ENCODE results near the gene CSMD2.

DNA sequence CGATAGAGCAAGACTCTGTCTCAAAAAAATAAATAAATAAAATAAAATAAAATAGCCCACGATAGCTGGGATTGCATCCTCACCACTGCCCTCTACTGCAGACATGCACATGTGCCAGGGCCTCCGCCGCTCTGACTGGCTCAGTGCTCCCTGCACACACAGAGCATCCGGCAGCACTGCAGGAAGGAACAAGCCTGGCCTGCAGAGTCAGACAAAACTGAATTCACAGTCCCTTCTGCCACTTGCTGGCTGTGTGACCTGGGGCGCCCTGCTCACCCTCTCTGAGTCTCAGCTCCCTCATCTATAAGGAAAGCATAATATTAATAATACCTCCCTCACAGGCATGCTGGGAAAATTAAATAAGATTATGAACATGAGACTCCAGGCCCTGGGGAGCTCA, 35.4 kb downstream of the CSMD2 start:
- TF ChIP-seq, protein P1, sequence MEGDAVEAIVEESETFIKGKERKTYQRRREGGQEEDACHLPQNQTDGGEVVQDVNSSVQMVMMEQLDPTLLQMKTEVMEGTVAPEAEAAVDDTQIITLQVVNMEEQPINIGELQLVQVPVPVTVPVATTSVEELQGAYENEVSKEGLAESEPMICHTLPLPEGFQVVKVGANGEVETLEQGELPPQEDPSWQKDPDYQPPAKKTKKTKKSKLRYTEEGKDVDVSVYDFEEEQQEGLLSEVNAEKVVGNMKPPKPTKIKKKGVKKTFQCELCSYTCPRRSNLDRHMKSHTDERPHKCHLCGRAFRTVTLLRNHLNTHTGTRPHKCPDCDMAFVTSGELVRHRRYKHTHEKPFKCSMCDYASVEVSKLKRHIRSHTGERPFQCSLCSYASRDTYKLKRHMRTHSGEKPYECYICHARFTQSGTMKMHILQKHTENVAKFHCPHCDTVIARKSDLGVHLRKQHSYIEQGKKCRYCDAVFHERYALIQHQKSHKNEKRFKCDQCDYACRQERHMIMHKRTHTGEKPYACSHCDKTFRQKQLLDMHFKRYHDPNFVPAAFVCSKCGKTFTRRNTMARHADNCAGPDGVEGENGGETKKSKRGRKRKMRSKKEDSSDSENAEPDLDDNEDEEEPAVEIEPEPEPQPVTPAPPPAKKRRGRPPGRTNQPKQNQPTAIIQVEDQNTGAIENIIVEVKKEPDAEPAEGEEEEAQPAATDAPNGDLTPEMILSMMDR (IDR thresholded peaks at IDR 0.05) = no peak
- TF ChIP-seq JUND (IDR thresholded peaks at IDR 0.05) = no peak
- no peak for TF ChIP-seq REST (IDR thresholded peaks at IDR 0.05; ENCODE audit: low read depth, low read length)
- TF ChIP-seq, protein P2, sequence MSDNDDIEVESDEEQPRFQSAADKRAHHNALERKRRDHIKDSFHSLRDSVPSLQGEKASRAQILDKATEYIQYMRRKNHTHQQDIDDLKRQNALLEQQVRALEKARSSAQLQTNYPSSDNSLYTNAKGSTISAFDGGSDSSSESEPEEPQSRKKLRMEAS (IDR thresholded peaks at IDR 0.05; ENCODE audit: low read depth) = no peak
- 0 out of 2 replicates have a peak, but pooled peaks have one; percentile 16 for TF ChIP-seq RAD21 (IDR thresholded peaks at IDR 0.05; ENCODE audit: low read length)
- TF ChIP-seq TCF12 (IDR thresholded peaks at IDR 0.05) = no peak
